Activated CD4-positive, alpha-beta T cell treated with anti-CD3 and anti-CD28 coated beads for 48 hours (primary cell): ENCODE measurements around the gene BAHD1.

Source experiments
- DNase-seq: peaks from one replicate; pipeline ENCODE4 v3.0.0-alpha.2; 2020

Gene BAHD1

GRCh38 chr15:40424483-40425115, 16.2 kb upstream of the BAHD1 start:
- no peak for DNase-seq

- DNase-seq: no peak
Observed at GRCh38 chr15:40425681-40426080, 15.1 kb upstream of the BAHD1 start.

- DNase-seq: no peak
Observed at GRCh38 chr15:40427188-40427587, 13.6 kb upstream of the BAHD1 start.

- DNase-seq: no peak
Observed at GRCh38 chr15:40428185-40428584, 12.6 kb upstream of the BAHD1 start.

GRCh38 chr15:40429068-40429710, 11.6 kb upstream of the BAHD1 start:
- DNase-seq: no peak

GRCh38 chr15:40430271-40430805, 10.4 kb upstream of the BAHD1 start:
- no peak for DNase-seq

GRCh38 chr15:40435023-40435709, 5.6 kb upstream of the BAHD1 start:
- DNase-seq: no peak

GRCh38 chr15:40435710-40436089, 5.1 kb upstream of the BAHD1 start:
- DNase-seq: no peak

GRCh38 chr15:40436116-40436891, 4.4 kb upstream of the BAHD1 start:
- DNase-seq: no peak

GRCh38 chr15:40436892-40437751, 3.6 kb upstream of the BAHD1 start:
- DNase-seq: no peak

- DNase-seq: no peak
Observed at GRCh38 chr15:40437752-40438687, 2.7 kb upstream of the BAHD1 start.

- no peak for DNase-seq
Observed at GRCh38 chr15:40438712-40439111, 2.0 kb upstream of the BAHD1 start.

- DNase-seq: no peak
Observed at GRCh38 chr15:40439461-40439959, 1.2 kb upstream of the BAHD1 start.

- DNase-seq: peak; percentile 56
Observed at GRCh38 chr15:40439960-40440742, 602 bp upstream of the BAHD1 start.

- no peak for DNase-seq
Observed at GRCh38 chr15:40441565-40442531, 1.1 kb downstream of the BAHD1 start.

- no peak for DNase-seq
Observed at GRCh38 chr15:40443255-40443654, 2.5 kb downstream of the BAHD1 start.

GRCh38 chr15:40443846-40444245, 3.1 kb downstream of the BAHD1 start:
- DNase-seq: no peak

- no peak for DNase-seq
Observed at GRCh38 chr15:40444736-40445135, 4.0 kb downstream of the BAHD1 start.

GRCh38 chr15:40445421-40445922, 4.7 kb downstream of the BAHD1 start:
- DNase-seq: no peak
